K562 (cell line): ENCODE measurements around the gene TGM5. TPM values are rescaled to one million over a fixed set of nuclear protein-coding genes. Genes with fewer than 3 reads are reported as not detected.

Experiments used
- CREB3L1 ChIP-seq: fragments of 450-650 bp; IDR thresholded peaks from 2 replicates; pipeline ENCODE4 v1.6.1; 2014; ENCODE audit warnings: low read depth, mild to moderate bottlenecking, moderate library complexity, borderline replicate concordance
- EHMT2 ChIP-seq: fragments of 450-650 bp; IDR thresholded peaks from 2 replicates; pipeline ENCODE4 v1.6.1; 2018; ENCODE audit warnings: antibody characterized with exemption
- MGA ChIP-seq: fragments of 450-650 bp; IDR thresholded peaks from 2 replicates; pipeline ENCODE4 v1.6.1; 2016; ENCODE audit warnings: mild to moderate bottlenecking, moderate library complexity
- PHF20 ChIP-seq: fragments of 450-650 bp; IDR thresholded peaks from 2 replicates; pipeline ENCODE4 v1.6.1; 2018; ENCODE audit not compliant: partially characterized antibody
- RBM17 ChIP-seq: fragments of 200-400 bp; formaldehyde crosslinking; IDR thresholded peaks from 2 replicates; pipeline ENCODE4 v1.6.1; 2017; ENCODE audit warnings: low read depth, mild to moderate bottlenecking, low read length, borderline replicate concordance
- SMARCE1 ChIP-seq: fragments of 450-650 bp; IDR thresholded peaks from 2 replicates; pipeline ENCODE4 v1.7.1; 2016; ENCODE audit warnings: mild to moderate bottlenecking
- THAP7 ChIP-seq: fragments of 250-450 bp; sonication (Bioruptor Pico); IDR thresholded peaks from 2 replicates; pipeline ENCODE4 v1.5.0; 2021
- ZNF609 ChIP-seq: sonication (generic); formaldehyde crosslinking; IDR thresholded peaks from 2 replicates; pipeline ENCODE4 v1.8.1; 2023; ENCODE audit warnings: missing genetic modification reagents, mild to moderate bottlenecking, borderline replicate concordance
- polyA plus RNA-seq, 8 experiments: library from polyadenylated mRNA; depleted of rRNA in 4 of 8; stranded (reverse) in 5 of 8; unstranded in 3 of 8; fragments of >200 nt; fragmentation: Nextera tagmentation in 2 of 8; fragmentation: Illumina TruSeq in 1 of 8; extraction: Ambion mirVana in 2 of 8; extraction: Trizol in 1 of 8; gene quantifications; 2 replicates each; pipeline versions ENCODE4 v1.2.1 to v1.2.3, GENCODE V29; 2011 to 2014; ENCODE audit warnings: inconsistent platforms in 1 of 8, missing spikeins in 1 of 8
- total RNA-seq, 7 experiments: library from RNA; depleted of rRNA in 6 of 7; stranded (reverse); fragments of >200 nt in 6 of 7; fragmentation: Illumina TruSeq in 2 of 7; extraction: Trizol in 2 of 7; gene quantifications; 2 replicates each; pipeline versions ENCODE4 v1.2.1 to v1.2.3, GENCODE V29; 2011 to 2021; ENCODE audit warnings: low replicate concordance in 1 of 7

TGM5 gene
- total and polyA plus RNA-seq, 9 of the 15 experiments (the other 6 are each of a cell fraction or from before 2014, with no cell fraction given) = 0.03 to 0.10 (median 0.07) TPM; not detected in 6

- no peak for TF ChIP-seq ZNF609
- no peak for TF ChIP-seq EHMT2
- TF ChIP-seq THAP7 = no peak
- TF ChIP-seq SMARCE1 = no peak
- no peak for TF ChIP-seq MGA
- no peak for TF ChIP-seq PHF20
- no peak for TF ChIP-seq RBM17
- TF ChIP-seq CREB3L1 = no peak
Measured at GRCh38 chr15:43237842-43238470, 28.8 kb downstream of the TGM5 start (continued).
